ENCODE measurements around the gene PADI6. TPM values are rescaled to one million over a fixed set of nuclear protein-coding genes. Genes with fewer than 3 reads are reported as not detected.

PADI6 gene
- total and polyA plus RNA-seq, 7 experiments from 2014 or later: not detected

- H3K4me1 Mint-ChIP-seq: peaks cover 0 to 11% (median 6%) of the 10 kb centered on the region in 7 donors
- Histone ChIP-seq H3K4me1 (ENCODE audit: control insufficient read depth in 2 of 2, insufficient read depth in 2 of 2, low read length in 2 of 2) (no peaks in the 10 kb centered on the region), H3K27me3 (ENCODE audit: control insufficient read depth in 2 of 2, insufficient read depth in 2 of 2, low read length in 2 of 2) (no peaks in the 10 kb centered on the region), H3K36me3 (ENCODE audit: control insufficient read depth in 2 of 3, insufficient read depth in 3 of 3, low read length in 3 of 3) (peaks cover 7 to 85% (median 17%) of the 10 kb centered on the region in 3 experiments), H3K27ac (ENCODE audit: low read depth, low read length) (no peak overlapping the region), H3K4me3 (ENCODE audit: low read length) (no peak overlapping the region), H3K9me3 (ENCODE audit: control insufficient read depth in 2 of 3, low read length in 3 of 3) (no peaks in the 10 kb centered on the region)
- no peaks in the 10 kb centered on the region for H3K27me3 Mint-ChIP-seq
- ChIA-PET POLR2A (interaction anchor here (0.6 kb wide), 1 partner anchor 19 kb away, joined by 6 read pairs; no protein-coding TSS in a partner anchor), CTCF (interaction anchor here (0.6 to 1.2 kb wide), 3 partner anchors 9 to 34 kb away, joined by 3 read pairs; partner anchors contain the start of gene RCC2)
- peak; percentile 93 for ATAC-seq
- no peak overlapping the region for H3K4me3 Mint-ChIP-seq
- intact Hi-C loops (cut with micrococcal nuclease): loop anchor here (1.0 to 10.0 kb wide), 7 partner anchors 18 to 188 kb away; partner anchors contain the start of gene RCC2 (in 1 of the 2)
- no peaks in the 10 kb centered on the region for H3K9me3 Mint-ChIP-seq
- DNase-seq: peak; percentile 37 to 80 (median 64)
- peaks cover 14 to 54% (median 29%) of the 10 kb centered on the region in 5 donors for H3K36me3 Mint-ChIP-seq
- H3K27ac Mint-ChIP-seq: peak overlapping the region in 4 of 9 donors; percentile 42 to 76 (median 59)
Observed at GRCh38 chr1:17419626-17420328, 47.8 kb downstream of the PADI6 start.

GRCh38 chr1:17420391-17420918 is 48.5 kb downstream of the PADI6 start:
- CTCF ChIA-PET: interaction anchor here (0.6 to 1.2 kb wide), 3 partner anchors 19 to 74 kb away, joined by 3 read pairs; partner anchors contain the start of gene RCC2
- peaks cover 7 to 85% (median 14%) of the 10 kb centered on the region in 3 experiments for H3K36me3 ChIP-seq (ENCODE audit: control insufficient read depth in 2 of 3, insufficient read depth in 3 of 3, low read length in 3 of 3)
- no peak overlapping the region for H3K4me3 ChIP-seq (ENCODE audit: low read length)
- intact Hi-C loops (cut with micrococcal nuclease): loop anchor here (1.0 to 10.0 kb wide), 7 partner anchors 17 to 187 kb away; partner anchors contain the start of gene RCC2 (in 1 of the 2)
- no peaks in the 10 kb centered on the region for H3K9me3 ChIP-seq (ENCODE audit: control insufficient read depth in 2 of 3, low read length in 3 of 3)
- no peak for ATAC-seq
- Mint-ChIP-seq H3K9me3 (no peaks in the 10 kb centered on the region), H3K27me3 (no peaks in the 10 kb centered on the region), H3K27ac (peak overlapping the region in 1 of 9 donors; percentile 39), H3K36me3 (peaks cover 17 to 57% (median 31%) of the 10 kb centered on the region in 5 donors), H3K4me1 (peaks cover 0 to 17% (median 6%) of the 10 kb centered on the region in 7 donors), H3K4me3 (no peak overlapping the region)
- POLR2A ChIA-PET: no interaction called here
- no peak overlapping the region for H3K27ac ChIP-seq (ENCODE audit: low read depth, low read length)
- no peaks in the 10 kb centered on the region for H3K4me1 ChIP-seq (ENCODE audit: control insufficient read depth in 2 of 2, insufficient read depth in 2 of 2, low read length in 2 of 2)
- no peaks in the 10 kb centered on the region for H3K27me3 ChIP-seq (ENCODE audit: control insufficient read depth in 2 of 2, insufficient read depth in 2 of 2, low read length in 2 of 2)
- DNase-seq: no peak

- no peak overlapping the region for H3K4me3 Mint-ChIP-seq
- H3K27ac Mint-ChIP-seq: peak overlapping the region in 1 of 9 donors; percentile 7
- Histone ChIP-seq H3K27me3 (ENCODE audit: control insufficient read depth in 2 of 2, insufficient read depth in 2 of 2, low read length in 2 of 2) (no peaks in the 10 kb centered on the region), H3K36me3 (ENCODE audit: control insufficient read depth in 2 of 3, insufficient read depth in 3 of 3, low read length in 3 of 3) (peaks cover 5 to 89% (median 12%) of the 10 kb centered on the region in 3 experiments), H3K4me1 (ENCODE audit: control insufficient read depth in 2 of 2, insufficient read depth in 2 of 2, low read length in 2 of 2) (no peaks in the 10 kb centered on the region), H3K9me3 (ENCODE audit: control insufficient read depth in 2 of 3, low read length in 3 of 3) (no peaks in the 10 kb centered on the region), H3K27ac (ENCODE audit: low read depth, low read length) (no peak overlapping the region), H3K4me3 (ENCODE audit: low read length) (no peak overlapping the region)
- peaks cover 0 to 17% (median 6%) of the 10 kb centered on the region in 7 donors for H3K4me1 Mint-ChIP-seq
- H3K36me3 Mint-ChIP-seq: peaks cover 17 to 50% (median 34%) of the 10 kb centered on the region in 5 donors
- no peak for DNase-seq
- no peaks in the 10 kb centered on the region for H3K9me3 Mint-ChIP-seq
- no peak for ATAC-seq
- ChIA-PET POLR2A (no interaction called here), CTCF (interaction anchor here (0.9 kb wide), 1 partner anchor 16 kb away, joined by 3 read pairs; no protein-coding TSS in a partner anchor)
- H3K27me3 Mint-ChIP-seq: no peaks in the 10 kb centered on the region
- intact Hi-C loops (cut with micrococcal nuclease): loop anchor here in 1 of 2 donors (5.0 to 10.0 kb wide), 2 partner anchors 52 to 185 kb away; no protein-coding TSS in a partner anchor
Observed at GRCh38 chr1:17422461-17422860, 50.5 kb downstream of the PADI6 start.

- no peak overlapping the region for H3K27ac ChIP-seq (ENCODE audit: low read depth, low read length)
- Mint-ChIP-seq H3K4me1 (peaks cover 0 to 17% (median 6%) of the 10 kb centered on the region in 7 donors), H3K9me3 (no peaks in the 10 kb centered on the region), H3K27ac (peak overlapping the region in 4 of 9 donors; percentile 1 to 71 (median 15)), H3K36me3 (peaks cover 20 to 47% (median 32%) of the 10 kb centered on the region in 5 donors), H3K27me3 (no peaks in the 10 kb centered on the region), H3K4me3 (no peak overlapping the region)
- DNase-seq (no peak), ATAC-seq (no peak)
- no peaks in the 10 kb centered on the region for H3K9me3 ChIP-seq (ENCODE audit: control insufficient read depth in 2 of 3, low read length in 3 of 3)
- H3K36me3 ChIP-seq (ENCODE audit: control insufficient read depth in 2 of 3, insufficient read depth in 3 of 3, low read length in 3 of 3): peaks cover 8 to 89% (median 12%) of the 10 kb centered on the region in 3 experiments
- no peaks in the 10 kb centered on the region for H3K4me1 ChIP-seq (ENCODE audit: control insufficient read depth in 2 of 2, insufficient read depth in 2 of 2, low read length in 2 of 2)
- ChIA-PET CTCF (interaction anchor here (1.0 kb wide), 1 partner anchor 18 kb away, joined by 3 read pairs; no protein-coding TSS in a partner anchor), POLR2A (no interaction called here)
- intact Hi-C loops (cut with micrococcal nuclease): loop anchor here in 1 of 2 donors (5.0 to 10.0 kb wide), 2 partner anchors 51 to 183 kb away; no protein-coding TSS in a partner anchor
- no peaks in the 10 kb centered on the region for H3K27me3 ChIP-seq (ENCODE audit: control insufficient read depth in 2 of 2, insufficient read depth in 2 of 2, low read length in 2 of 2)
- no peak overlapping the region for H3K4me3 ChIP-seq (ENCODE audit: low read length)
Observed at GRCh38 chr1:17423781-17424245, 51.8 kb downstream of the PADI6 start.

GRCh38 chr1:17425806-17426600 is 54.0 kb downstream of the PADI6 start:
- H3K27me3 ChIP-seq (ENCODE audit: control insufficient read depth in 2 of 2, insufficient read depth in 2 of 2, low read length in 2 of 2): no peaks in the 10 kb centered on the region
- peaks cover 0 to 19% (median 11%) of the 10 kb centered on the region in 7 donors for H3K4me1 Mint-ChIP-seq
- no peaks in the 10 kb centered on the region for H3K27me3 Mint-ChIP-seq
- intact Hi-C loops (cut with micrococcal nuclease): loop anchor here in 1 of 2 donors (10.0 kb wide), 1 partner anchor 49 kb away; no protein-coding TSS in a partner anchor
- peaks cover 7 to 85% (median 12%) of the 10 kb centered on the region in 3 experiments for H3K36me3 ChIP-seq (ENCODE audit: control insufficient read depth in 2 of 3, insufficient read depth in 3 of 3, low read length in 3 of 3)
- ATAC-seq: no peak
- ChIA-PET POLR2A (no interaction called here), CTCF (interaction anchor here (0.6 to 1.4 kb wide), 2 partner anchors 12 to 69 kb away, joined by 3 read pairs; no protein-coding TSS in a partner anchor)
- H3K27ac Mint-ChIP-seq: peak overlapping the region in 2 of 9 donors; percentile 59 to 92
- H3K27ac ChIP-seq (ENCODE audit: low read depth, low read length): no peak overlapping the region
- H3K9me3 Mint-ChIP-seq: no peaks in the 10 kb centered on the region
- no peak for DNase-seq
- H3K4me1 ChIP-seq (ENCODE audit: control insufficient read depth in 2 of 2, insufficient read depth in 2 of 2, low read length in 2 of 2): no peaks in the 10 kb centered on the region
- no peak overlapping the region for H3K4me3 ChIP-seq (ENCODE audit: low read length)
- H3K4me3 Mint-ChIP-seq: no peak overlapping the region
- H3K9me3 ChIP-seq (ENCODE audit: control insufficient read depth in 2 of 3, low read length in 3 of 3): no peaks in the 10 kb centered on the region
- peaks cover 15 to 41% (median 23%) of the 10 kb centered on the region in 5 donors for H3K36me3 Mint-ChIP-seq

All from naive thymus-derived CD4-positive, alpha-beta T cell (primary cell).